Measurements from ENCODE around the gene ECE2.

The ECE2 gene

GRCh38 chr3:184275961-184276910, at the start of gene ECE2:
TSS of gene ECE2 (plus strand) at chr3:184276022. CDS start at chr3:184276154, 132 bp downstream.
- no peak for DNase-seq

GRCh38 chr3:184227481-184227935, 48.3 kb upstream of the ECE2 start:
- peak; percentile 22 for DNase-seq

- DNase-seq = no peak
Observed at GRCh38 chr3:184228376-184229137, 47.3 kb upstream of the ECE2 start.

GRCh38 chr3:184229394-184230080, 46.3 kb upstream of the ECE2 start, which contains the start of gene VWA5B2:
TSS of gene VWA5B2 (plus strand) at chr3:184229585. CDS start at chr3:184230529, 944 bp downstream.
- DNase-seq = peak; percentile 26

GRCh38 chr3:184230081-184230602, 45.7 kb upstream of the ECE2 start:
- DNase-seq = no peak

GRCh38 chr3:184230603-184231528, 45.0 kb upstream of the ECE2 start:
- DNase-seq = no peak

GRCh38 chr3:184231671-184232070, 44.2 kb upstream of the ECE2 start:
- DNase-seq = no peak

GRCh38 chr3:184233127-184233843, 42.5 kb upstream of the ECE2 start:
- no peak for DNase-seq

- DNase-seq = no peak
Observed at GRCh38 chr3:184234224-184234623, 41.6 kb upstream of the ECE2 start.

- no peak for DNase-seq
Observed at GRCh38 chr3:184234671-184235380, 41.0 kb upstream of the ECE2 start.

GRCh38 chr3:184235381-184236032, 40.3 kb upstream of the ECE2 start:
- DNase-seq = no peak

GRCh38 chr3:184236033-184236410, 39.8 kb upstream of the ECE2 start:
- no peak for DNase-seq

GRCh38 chr3:184236636-184237035, 39.2 kb upstream of the ECE2 start:
- no peak for DNase-seq

- no peak for DNase-seq
Observed at GRCh38 chr3:184237211-184237610, 38.6 kb upstream of the ECE2 start.

- no peak for DNase-seq
Observed at GRCh38 chr3:184237807-184238206, 38.0 kb upstream of the ECE2 start.

- no peak for DNase-seq
Observed at GRCh38 chr3:184238246-184238818, 37.5 kb upstream of the ECE2 start.

GRCh38 chr3:184239221-184239620, 36.6 kb upstream of the ECE2 start:
- no peak for DNase-seq

- DNase-seq = no peak
Observed at GRCh38 chr3:184239708-184240107, 36.1 kb upstream of the ECE2 start.

- DNase-seq = no peak
Observed at GRCh38 chr3:184240384-184241140, 35.3 kb upstream of the ECE2 start.

All from inflammatory macrophage treated with lipopolysaccharide for 4 hours (primary cell).